ENCODE measurements around the gene NARS2.

The NARS2 gene

DNA sequence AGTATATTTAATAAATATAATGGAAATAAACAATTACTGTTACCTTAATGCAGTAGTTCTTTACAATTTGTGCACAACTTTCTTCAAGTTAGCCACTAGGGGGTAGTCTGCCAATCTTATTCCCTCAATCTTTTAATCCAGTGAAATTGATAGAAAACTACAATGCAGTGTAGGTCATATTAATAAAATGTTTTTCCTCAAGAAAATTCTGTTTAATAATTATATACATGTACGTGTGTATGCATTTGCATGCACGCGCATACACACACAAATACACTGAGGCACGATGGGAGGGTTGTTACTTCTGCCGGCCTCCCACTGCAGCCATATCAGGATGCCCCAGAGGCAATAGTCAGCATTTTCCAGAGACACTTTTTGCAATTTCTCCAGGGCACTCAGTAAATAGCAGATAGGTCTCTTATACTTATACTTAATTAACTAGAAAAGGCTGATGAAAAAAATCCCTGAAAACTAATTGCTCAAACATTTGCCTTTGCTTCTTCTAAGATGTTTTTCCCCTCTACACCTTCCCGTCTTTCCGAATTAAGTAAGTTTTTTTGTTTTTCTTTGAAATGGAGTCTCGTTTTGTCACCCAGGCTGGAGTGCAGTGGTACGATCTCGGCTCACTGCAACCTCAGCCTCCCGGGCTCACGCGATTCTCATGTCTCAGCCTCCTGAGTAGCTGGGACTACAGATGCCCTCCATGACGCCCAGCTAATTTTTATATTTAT is 160.2 kb downstream of the NARS2 start:
- Histone ChIP-seq H3K4me3 (replicated peaks; ENCODE audit: low read depth, low read length) (no peak overlapping the region), H3K36me3 (ENCODE audit: control insufficient read depth, insufficient read depth, low read length) (no peaks in the 10 kb centered on the region), H3K27me3 (replicated peaks; ENCODE audit: control insufficient read depth, insufficient read depth, low read length) (no peaks in the 10 kb centered on the region)
- TF ChIP-seq, protein P1, sequence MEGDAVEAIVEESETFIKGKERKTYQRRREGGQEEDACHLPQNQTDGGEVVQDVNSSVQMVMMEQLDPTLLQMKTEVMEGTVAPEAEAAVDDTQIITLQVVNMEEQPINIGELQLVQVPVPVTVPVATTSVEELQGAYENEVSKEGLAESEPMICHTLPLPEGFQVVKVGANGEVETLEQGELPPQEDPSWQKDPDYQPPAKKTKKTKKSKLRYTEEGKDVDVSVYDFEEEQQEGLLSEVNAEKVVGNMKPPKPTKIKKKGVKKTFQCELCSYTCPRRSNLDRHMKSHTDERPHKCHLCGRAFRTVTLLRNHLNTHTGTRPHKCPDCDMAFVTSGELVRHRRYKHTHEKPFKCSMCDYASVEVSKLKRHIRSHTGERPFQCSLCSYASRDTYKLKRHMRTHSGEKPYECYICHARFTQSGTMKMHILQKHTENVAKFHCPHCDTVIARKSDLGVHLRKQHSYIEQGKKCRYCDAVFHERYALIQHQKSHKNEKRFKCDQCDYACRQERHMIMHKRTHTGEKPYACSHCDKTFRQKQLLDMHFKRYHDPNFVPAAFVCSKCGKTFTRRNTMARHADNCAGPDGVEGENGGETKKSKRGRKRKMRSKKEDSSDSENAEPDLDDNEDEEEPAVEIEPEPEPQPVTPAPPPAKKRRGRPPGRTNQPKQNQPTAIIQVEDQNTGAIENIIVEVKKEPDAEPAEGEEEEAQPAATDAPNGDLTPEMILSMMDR (IDR thresholded peaks at IDR 0.05; ENCODE audit: insufficient read depth, low read length, poor library complexity, severe bottlenecking), result peak; percentile 41
- no peak for DNase-seq (ENCODE audit: extremely low read depth, insufficient read length)

DNA sequence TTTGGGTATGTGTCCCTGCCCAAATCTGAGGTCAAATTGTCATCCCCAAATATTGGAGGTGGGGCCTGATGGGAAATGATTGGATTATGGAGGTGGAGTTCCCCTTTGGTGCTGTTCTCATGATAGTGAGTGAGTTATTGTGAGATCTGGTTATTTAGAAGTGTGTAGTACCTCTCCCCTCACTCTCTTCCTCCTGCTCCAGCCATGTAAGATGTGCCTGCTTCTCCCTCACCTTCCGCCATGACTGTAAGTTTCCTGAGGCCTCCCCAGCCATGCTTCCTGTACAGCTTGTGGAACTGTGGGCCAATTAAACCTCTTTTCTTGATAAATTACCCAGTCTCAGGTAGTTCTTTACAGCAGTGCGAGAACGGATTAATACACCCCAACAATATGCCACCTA is 166.0 kb downstream of the NARS2 start:
- H3K4me3 ChIP-seq (replicated peaks; ENCODE audit: low read depth, low read length), result no peak overlapping the region

DNA sequence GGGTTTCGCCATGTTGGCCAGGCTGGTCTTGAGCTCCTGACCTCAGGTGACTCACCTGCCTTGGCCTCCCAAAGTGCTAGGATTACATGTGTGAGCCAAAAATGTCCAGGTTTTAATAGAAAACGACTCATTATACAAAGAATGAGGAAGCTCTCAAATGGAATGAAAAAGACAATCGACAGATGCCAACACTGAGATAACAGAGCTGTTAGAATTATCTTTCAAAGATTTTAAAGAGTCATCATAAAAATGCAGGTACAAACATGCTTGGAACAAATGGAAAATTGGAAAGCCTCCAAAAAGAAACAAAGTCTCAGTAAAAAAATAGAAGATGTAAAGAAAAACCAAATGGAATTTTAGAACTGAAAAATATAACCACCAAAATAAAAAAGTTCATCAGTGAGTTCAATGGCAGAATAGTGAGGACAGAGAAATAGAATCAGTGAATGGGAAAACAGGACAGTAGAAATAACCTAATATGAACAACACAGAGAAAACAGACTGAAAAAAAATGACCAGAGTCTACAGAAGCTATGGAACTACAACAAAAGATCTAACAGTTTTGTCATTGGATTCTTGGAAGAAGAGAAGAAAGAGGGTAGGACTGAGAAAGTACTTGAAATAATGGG is 168.0 kb downstream of the NARS2 start:
- TF ChIP-seq, protein P1 (IDR thresholded peaks at IDR 0.05; ENCODE audit: insufficient read depth, low read length, poor library complexity, severe bottlenecking), result no peak
- Histone ChIP-seq H3K4me3 (replicated peaks; ENCODE audit: low read depth, low read length) (no peak overlapping the region), H3K27me3 (replicated peaks; ENCODE audit: control insufficient read depth, insufficient read depth, low read length) (no peaks in the 10 kb centered on the region), H3K36me3 (ENCODE audit: control insufficient read depth, insufficient read depth, low read length) (no peaks in the 10 kb centered on the region)
- DNase-seq (ENCODE audit: extremely low read depth, insufficient read length), result no peak

More for the DNA sequence above, 166.0 kb downstream of the NARS2 start:
- Histone ChIP-seq H3K27me3 (replicated peaks; ENCODE audit: control insufficient read depth, insufficient read depth, low read length) (no peaks in the 10 kb centered on the region), H3K36me3 (ENCODE audit: control insufficient read depth, insufficient read depth, low read length) (no peaks in the 10 kb centered on the region)
- no peak for DNase-seq (ENCODE audit: extremely low read depth, insufficient read length)
- TF ChIP-seq, protein P1 (IDR thresholded peaks at IDR 0.05; ENCODE audit: insufficient read depth, low read length, poor library complexity, severe bottlenecking), result no peak

DNA sequence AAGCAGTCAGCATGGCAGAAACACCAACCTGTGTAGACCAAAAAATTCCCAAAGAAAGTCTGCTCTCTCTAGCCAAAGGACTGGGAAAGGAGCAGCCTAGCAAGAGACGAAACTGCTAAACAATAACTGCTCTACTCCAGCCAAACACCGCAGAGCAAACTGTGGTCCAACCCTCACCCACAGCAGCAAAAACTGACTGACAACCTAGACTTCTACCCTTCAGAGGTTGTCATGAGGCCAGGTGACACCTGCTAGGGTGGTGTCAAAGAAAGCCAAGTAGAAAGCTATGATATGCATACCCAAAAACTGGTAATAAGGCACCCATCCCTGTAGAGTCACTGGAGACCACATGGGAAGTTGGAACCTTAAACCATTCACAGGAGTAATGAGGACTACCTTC is 168.9 kb downstream of the NARS2 start:
- H3K36me3 ChIP-seq (ENCODE audit: control insufficient read depth, insufficient read depth, low read length), result no peaks in the 10 kb centered on the region
- no peak for DNase-seq (ENCODE audit: extremely low read depth, insufficient read length)
- H3K27me3 ChIP-seq (replicated peaks; ENCODE audit: control insufficient read depth, insufficient read depth, low read length), result no peaks in the 10 kb centered on the region
- TF ChIP-seq, protein P1 (IDR thresholded peaks at IDR 0.05; ENCODE audit: insufficient read depth, low read length, poor library complexity, severe bottlenecking), result no peak
- H3K4me3 ChIP-seq (replicated peaks; ENCODE audit: low read depth, low read length), result no peak overlapping the region

DNA sequence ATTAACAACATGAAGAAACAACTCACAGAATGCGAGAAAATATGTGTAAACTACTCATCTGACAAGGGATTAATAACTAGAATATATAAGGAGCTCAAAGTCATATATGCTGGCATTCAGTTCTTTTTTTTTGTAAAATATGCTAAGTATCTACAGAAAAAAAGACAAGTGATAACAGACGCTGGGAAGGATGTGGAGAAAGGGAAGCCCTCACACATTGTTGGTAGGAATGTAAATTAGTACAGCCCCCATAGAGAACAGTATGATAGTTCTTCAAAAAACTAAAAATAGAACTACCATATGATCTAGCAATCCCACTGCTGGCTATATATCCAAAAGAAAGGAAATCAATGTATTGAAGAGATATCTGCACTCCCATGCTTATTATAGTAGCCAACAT is 170.9 kb downstream of the NARS2 start:
- TF ChIP-seq, protein P1 (IDR thresholded peaks at IDR 0.05; ENCODE audit: insufficient read depth, low read length, poor library complexity, severe bottlenecking), result no peak
- no peak for DNase-seq (ENCODE audit: extremely low read depth, insufficient read length)
- Histone ChIP-seq H3K36me3 (ENCODE audit: control insufficient read depth, insufficient read depth, low read length) (no peaks in the 10 kb centered on the region), H3K27me3 (replicated peaks; ENCODE audit: control insufficient read depth, insufficient read depth, low read length) (no peaks in the 10 kb centered on the region), H3K4me3 (replicated peaks; ENCODE audit: low read depth, low read length) (no peak overlapping the region)
